SK-N-SH (cell line): ENCODE results near the gene AUTS2.

ENCODE experiments used
- JUND ChIP-seq: IDR thresholded peaks from 2 replicates; pipeline ENCODE4 v1.4.0; 2012
- RAD21 ChIP-seq: IDR thresholded peaks from 2 replicates; pipeline ENCODE4 v1.6.1; 2012; ENCODE audit warnings: mild to moderate bottlenecking, low read length
- SMC3 ChIP-seq: IDR thresholded peaks from 2 replicates; pipeline ENCODE4 v1.6.1; 2012; ENCODE audit warnings: low read depth, low read length, improper control_type of control experiment
- TF ChIP-seq, protein P1 (sequence below): fragments of 200-600 bp; sonication (generic); IDR thresholded peaks from 2 replicates; pipeline ENCODE4 v1.6.1; 2017; ENCODE audit warnings: antibody characterized with exemption, mild to moderate bottlenecking, moderate library complexity

DNA sequence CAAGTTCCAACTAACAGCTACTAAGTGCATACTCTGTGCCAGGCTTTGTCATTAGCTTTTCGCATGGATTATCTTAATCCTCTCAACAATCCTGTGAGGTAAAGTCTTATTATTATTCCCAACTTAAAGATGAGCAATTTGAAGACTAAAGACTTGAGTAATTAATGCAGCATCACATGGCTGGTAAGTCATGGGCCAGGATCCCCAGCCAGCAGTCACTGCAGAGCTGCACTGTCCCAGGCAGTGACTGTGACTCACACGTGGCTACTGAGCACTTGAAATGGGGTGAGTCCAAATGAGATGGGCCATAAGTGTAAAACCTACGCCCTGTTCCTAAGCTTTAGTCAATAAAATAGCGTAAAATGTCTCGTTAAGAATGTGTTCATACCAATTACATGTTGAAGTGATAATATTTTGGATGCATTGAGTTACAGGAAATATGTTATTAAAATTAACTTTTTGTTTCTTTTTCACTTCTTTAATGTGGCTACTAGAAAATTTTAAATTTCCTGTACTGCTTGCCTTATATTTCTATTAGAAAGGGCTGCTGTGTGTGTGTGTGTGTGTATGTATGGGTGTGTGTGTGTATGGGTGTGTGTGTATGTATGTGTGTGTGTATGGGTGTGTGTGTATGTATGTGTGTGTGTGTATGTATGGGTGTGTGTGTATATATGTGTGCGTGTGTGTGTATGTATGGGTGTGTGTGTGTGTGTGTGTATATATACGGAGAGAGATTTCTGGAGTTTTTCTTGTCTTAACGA is 756.3 kb downstream of the AUTS2 start:
- TF ChIP-seq, protein P1, sequence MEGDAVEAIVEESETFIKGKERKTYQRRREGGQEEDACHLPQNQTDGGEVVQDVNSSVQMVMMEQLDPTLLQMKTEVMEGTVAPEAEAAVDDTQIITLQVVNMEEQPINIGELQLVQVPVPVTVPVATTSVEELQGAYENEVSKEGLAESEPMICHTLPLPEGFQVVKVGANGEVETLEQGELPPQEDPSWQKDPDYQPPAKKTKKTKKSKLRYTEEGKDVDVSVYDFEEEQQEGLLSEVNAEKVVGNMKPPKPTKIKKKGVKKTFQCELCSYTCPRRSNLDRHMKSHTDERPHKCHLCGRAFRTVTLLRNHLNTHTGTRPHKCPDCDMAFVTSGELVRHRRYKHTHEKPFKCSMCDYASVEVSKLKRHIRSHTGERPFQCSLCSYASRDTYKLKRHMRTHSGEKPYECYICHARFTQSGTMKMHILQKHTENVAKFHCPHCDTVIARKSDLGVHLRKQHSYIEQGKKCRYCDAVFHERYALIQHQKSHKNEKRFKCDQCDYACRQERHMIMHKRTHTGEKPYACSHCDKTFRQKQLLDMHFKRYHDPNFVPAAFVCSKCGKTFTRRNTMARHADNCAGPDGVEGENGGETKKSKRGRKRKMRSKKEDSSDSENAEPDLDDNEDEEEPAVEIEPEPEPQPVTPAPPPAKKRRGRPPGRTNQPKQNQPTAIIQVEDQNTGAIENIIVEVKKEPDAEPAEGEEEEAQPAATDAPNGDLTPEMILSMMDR: no peak
- TF ChIP-seq RAD21: no peak
- no peak for TF ChIP-seq SMC3
- TF ChIP-seq JUND: no peak
